ENCODE results near the gene KYAT1. TPM values are rescaled to one million over a fixed set of nuclear protein-coding genes. Genes with fewer than 3 reads are reported as not detected.

The KYAT1 gene
- total RNA-seq: 5.4 and 8.4 TPM in 2 replicates

DNA sequence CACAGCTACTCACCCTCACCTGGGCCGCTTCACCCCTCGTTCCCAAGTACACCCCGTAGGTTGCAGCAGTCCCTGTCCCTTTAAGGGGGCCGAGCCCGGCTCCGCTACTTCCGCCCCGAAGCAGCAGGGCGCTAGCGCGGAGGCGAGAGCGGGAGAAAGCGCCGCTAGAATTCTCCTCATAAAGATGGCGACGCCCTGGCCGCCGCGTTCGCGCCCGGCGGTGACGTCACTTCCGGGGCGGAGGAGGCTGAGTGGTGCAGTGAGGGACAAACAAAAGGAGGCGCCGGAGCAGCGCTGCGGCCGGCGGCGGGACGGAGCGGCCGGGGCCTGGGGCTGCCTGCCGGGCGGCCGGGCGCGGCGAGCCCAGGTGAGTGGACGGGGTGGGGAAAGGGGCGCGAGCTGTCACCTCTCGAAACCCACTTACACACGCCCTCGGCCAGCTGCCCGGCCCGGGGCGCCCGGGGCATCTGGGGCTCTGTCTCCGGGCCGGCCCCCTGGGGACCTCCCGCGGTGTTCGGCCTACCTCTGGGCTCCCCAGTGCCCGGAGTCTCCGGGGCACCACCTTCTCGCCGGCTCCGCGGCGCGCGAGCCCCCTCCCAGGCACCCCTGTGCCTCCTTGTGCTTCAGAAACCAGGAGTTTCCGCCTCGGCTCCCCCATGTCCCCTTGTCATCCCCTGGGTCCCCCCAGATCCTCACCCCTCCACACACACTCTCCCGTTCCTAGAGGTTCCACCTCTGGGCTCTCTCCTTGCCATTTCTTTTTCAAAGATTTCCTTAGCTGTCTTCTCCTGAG is at the start of gene KYAT1, which contains the start of gene LRRC8A:
Gene KYAT1, minus strand, starts transcription at position 67 of the 793 bp plus-strand sequence. CDS start 36,545 bp downstream, outside the sequence.
Gene LRRC8A, plus strand, starts transcription at position 250 of the 793 bp plus-strand sequence. CDS start 25,032 bp downstream, outside the sequence.

DNA sequence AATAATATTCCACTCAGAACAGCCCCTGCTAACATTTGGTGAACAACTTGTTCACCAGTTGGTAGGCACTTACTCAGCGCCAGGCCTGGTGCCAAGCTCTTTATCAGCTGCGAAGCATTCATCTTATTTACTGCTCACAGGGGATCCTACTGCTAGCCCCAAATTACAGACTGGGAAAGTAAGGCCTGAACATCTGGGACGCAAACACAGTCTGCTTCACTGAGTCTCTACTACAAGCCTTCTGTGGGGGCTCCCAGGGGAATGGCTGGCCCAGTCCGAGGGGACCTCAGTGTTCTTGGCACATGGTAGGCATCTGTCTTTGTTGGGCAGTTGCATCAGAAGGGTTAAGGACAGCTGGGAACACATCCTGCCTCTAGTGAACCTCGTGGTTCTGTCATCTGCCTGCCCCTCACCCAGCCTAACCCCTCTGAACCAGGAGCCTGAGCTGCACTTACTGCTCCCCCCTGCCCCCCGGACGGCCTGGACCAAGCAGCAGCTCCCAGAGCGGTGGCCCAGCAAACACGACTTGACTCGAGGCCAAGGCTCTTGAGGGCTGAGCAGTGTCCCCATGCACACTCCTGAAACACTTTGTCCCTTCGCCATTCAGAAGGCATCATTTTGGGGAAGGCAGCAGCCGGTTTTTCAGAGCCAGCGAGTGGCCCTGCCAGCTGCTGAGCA is 38.8 kb upstream of the KYAT1 start, which contains the start of gene PHYHD1:
Gene PHYHD1, plus strand, starts transcription at position 602 of the 678 bp plus-strand sequence. CDS start 1,342 bp downstream, outside the sequence.

DNA sequence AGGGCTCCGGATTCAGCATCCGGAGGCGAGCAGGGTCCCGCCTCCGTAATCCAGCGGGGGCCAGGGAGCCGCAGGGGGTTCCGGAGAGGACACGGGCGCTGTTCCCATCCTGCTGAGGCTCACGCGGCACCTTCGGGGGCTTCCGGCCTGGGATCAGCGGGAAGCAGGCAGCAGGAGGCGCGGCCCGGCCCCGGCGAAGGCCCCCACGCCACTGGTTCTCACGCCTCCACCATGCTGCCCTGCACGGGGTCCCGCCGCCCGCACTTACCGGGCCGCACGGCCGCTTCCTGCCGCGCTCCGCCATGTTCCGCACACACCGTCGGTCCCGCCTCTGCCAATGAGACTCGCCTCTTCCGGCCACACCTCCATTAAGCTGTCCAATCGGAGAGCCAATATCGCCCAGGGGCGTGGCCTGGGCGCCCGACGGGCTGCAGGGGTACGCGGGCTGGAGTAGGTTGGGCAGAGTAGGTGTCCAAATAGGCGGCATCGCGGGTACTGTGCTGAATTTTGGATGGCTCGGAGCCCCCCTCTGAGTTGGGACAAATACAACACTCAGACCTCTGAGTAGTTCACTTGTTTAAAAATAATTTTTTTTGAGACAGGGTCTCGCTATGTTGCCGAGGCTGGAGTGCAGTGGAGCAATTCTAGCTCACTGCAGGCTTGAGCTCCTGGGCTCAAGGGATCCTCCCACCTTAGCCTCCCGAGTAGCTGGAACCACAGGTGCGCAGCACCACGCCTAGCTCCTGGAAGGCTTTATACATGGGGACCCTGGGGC is 52.1 kb downstream of the KYAT1 start, which contains the start of gene SPOUT1:
Gene SPOUT1, minus strand, starts transcription at position 318 of the 775 bp plus-strand sequence. Its CDS starts 14 bp downstream, at position 304.

DNA sequence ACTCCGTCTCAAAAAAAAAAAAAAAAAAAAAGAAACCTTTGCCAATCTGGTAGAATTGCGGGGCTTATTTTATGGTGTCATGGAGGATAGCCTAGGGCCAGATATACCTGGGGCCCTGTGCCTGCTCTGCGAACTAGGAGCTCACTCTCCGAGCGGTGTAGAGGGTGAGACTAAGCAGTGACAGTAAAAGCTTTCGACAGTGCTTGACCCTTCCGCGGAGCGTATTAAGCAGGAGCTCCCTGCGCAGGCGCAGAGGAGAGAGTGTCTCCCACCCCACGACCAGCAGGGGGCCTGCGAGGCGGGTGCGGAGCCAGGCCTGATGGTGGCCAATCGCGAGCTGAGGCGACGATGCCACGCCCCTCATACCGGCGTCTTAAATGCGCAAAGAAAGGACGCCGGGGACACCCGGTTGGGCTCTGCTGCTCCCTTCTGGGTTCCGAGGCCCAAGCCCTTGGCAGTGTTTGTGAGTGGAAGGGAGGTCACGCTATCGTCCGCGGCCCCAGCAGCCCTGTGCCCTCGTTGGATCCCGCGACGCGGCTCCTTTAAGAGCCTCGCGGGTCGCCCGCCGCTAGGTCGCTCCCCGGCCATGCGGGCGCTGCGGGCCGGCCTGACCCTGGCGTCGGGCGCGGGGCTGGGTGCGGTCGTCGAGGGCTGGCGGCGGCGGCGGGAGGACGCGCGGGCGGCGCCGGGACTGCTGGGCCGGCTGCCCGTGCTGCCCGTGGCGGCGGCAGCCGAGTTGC is 63.5 kb downstream of the KYAT1 start, which contains the start of gene ENDOG:
Gene ENDOG, plus strand, starts transcription at position 402 of the 740 bp plus-strand sequence. Its CDS starts 185 bp downstream, at position 587.

DNA sequence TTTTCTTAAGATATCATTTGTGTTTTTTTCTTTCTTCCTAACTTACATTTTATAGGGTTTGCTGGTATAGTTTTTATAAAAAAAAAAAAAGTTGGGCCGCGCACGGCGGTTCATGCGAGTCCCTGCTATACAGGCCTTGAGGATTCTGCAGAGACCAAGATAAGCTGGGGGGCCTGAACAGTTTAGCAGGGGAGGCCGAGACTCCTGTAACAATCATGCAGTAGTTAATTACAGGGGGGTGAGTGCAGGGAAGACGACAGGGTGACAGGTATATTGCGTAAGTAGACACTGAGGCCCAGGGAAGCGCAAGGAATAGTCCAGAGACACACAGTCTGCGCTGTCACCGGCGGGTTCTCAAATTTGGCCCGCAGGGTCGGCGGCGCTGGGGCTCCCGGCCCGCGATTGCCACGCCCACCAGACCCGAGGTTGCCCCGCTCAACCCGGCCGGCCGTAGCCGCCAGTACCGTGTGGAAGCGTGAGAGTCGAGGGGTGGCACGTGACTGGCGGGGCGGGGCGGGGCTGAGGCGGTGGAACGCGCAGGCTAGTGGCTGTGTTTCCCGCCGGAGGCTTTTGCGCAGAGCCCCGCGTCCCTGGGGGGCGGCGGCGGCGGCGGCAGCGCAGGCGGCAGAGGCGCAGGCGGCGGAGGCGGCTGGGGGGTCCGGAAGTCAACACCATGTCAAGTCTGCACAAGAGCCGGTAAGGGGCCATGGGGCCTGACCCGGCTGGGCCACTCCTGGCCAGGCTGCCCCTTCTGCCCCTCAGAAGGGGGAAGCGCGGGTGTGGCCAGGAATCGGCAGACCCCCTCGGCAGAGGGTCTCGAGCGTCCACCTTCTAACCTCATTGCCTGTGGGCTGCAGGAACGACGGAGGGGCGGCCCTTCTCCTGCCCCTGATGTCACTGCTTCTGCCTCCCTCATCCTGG is 94.8 kb downstream of the KYAT1 start, which contains the start of gene TBC1D13:
Gene TBC1D13, plus strand, starts transcription at position 573 of the 921 bp plus-strand sequence. Its CDS starts 101 bp downstream, at position 674.

Other genes starting within 250 kb of the KYAT1 start
- 27.9 and 81.9 TPM in 2 replicates for gene DYNC2I2, start 225.1 kb downstream of the KYAT1 start, total RNA-seq
- 352 and 608 TPM in 2 replicates for gene SET, start 192.7 kb downstream of the KYAT1 start, total RNA-seq
- gene PKN3, start 179.4 kb downstream of the KYAT1 start, total RNA-seq: 0.28 and 1.7 TPM in 2 replicates
- gene ZDHHC12, start 157.8 kb downstream of the KYAT1 start, total RNA-seq: 22.6 and 39.9 TPM in 2 replicates
- gene ZER1, start 110.0 kb downstream of the KYAT1 start, total RNA-seq: 14.8 and 21.1 TPM in 2 replicates
- 9.3 and 12.5 TPM in 2 replicates for gene TBC1D13, start 94.7 kb downstream of the KYAT1 start, total RNA-seq
- 14.9 and 35.1 TPM in 2 replicates for gene ENDOG, start 63.5 kb downstream of the KYAT1 start, total RNA-seq
- 10.4 and 26.3 TPM in 2 replicates for gene SPOUT1, start 52.2 kb downstream of the KYAT1 start, total RNA-seq
- 30.2 and 63.1 TPM in 2 replicates for gene LRRC8A, start 183 bp upstream of the KYAT1 start, total RNA-seq
- 5.0 and 5.9 TPM in 2 replicates for gene PHYHD1, start 39.0 kb upstream of the KYAT1 start, total RNA-seq
- 24.0 and 35.3 TPM in 2 replicates for gene DOLK, start 65.7 kb upstream of the KYAT1 start, total RNA-seq
- gene NUP188, start 65.7 kb upstream of the KYAT1 start, total RNA-seq: 24.5 and 46.2 TPM in 2 replicates
- 26.3 and 33.3 TPM in 2 replicates for gene SH3GLB2, start 146.4 kb upstream of the KYAT1 start, total RNA-seq
- 23.6 and 27.3 TPM in 2 replicates for gene MIGA2, start 154.7 kb upstream of the KYAT1 start, total RNA-seq
- 8.2 and 14.2 TPM in 2 replicates for gene DOLPP1, start 199.2 kb upstream of the KYAT1 start, total RNA-seq
- 34.7 and 35.2 TPM in 2 replicates for gene CRAT, start 228.8 kb upstream of the KYAT1 start, total RNA-seq
- gene PTPA, start 229.5 kb upstream of the KYAT1 start, total RNA-seq: 86.3 and 146 TPM in 2 replicates